ENCODE measurements around the gene MADD. TPM values are rescaled to one million over a fixed set of nuclear protein-coding genes. Genes with fewer than 3 reads are reported as not detected.

The MADD gene
- polyA plus RNA-seq, 1 donor from 2014 or later: 66.9 TPM

DNA sequence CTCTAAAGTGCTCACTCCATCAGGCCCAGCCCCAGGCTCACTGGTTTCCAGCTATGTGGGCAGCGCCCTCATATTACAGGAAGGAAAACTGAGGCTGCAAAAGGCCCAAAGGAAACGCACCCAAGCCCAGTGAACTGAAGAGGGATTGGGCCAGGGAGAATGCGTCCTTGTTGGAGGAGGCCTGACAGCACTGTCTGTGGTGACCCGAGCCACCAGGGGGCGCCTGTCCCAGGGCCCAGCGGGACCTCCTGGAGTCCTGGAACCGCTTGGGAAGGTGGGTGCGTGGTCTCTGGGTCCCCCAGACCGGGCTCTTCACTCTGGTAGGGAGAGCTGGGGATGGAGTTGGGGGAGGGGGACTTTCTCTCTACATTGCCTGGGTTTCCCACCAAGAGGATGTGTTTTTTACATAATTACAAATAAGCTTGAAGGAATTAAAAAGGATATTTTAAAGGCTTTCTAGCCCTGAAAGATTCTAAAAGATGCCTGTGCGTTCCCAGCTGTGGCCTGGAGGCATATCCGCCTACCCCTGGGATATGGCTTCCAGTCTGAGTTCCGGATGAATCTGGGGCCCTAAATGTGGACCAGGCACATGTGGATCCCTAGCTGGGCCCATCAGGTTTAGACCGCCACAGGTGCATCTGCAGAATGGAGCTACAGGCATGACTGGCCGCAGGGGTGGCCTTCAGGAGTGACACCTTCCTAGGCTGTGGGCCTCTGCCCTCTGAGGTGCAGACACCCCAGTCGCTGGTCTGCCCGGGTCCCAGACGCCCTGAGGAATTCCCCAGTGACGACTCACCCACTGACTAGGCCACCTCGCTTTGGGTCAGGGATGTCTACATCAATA, 104.2 kb downstream of the MADD start:
- Histone ChIP-seq H2AFZ (ENCODE audit: low read depth, low read length) (no peak overlapping the region), H3K27me3 (ENCODE audit: insufficient read depth, low read depth, low read length) (no peaks in the 10 kb centered on the region), H3K9ac (ENCODE audit: low read length) (no peak overlapping the region), H3K4me2 (ENCODE audit: low read length) (no peak overlapping the region), H3K9me3 (ENCODE audit: low read length) (no peaks in the 10 kb centered on the region), H3K79me2 (replicated peaks; ENCODE audit: insufficient read depth, low read length) (no peaks in the 10 kb centered on the region), H3K27ac (ENCODE audit: low read length) (no peak overlapping the region), H4K20me1 (ENCODE audit: insufficient read depth) (no peaks in the 10 kb centered on the region), H3K36me3 (ENCODE audit: insufficient read depth, low read length) (no peaks in the 10 kb centered on the region), H3F3A (ENCODE audit: insufficient read depth, low read length, poor library complexity, severe bottlenecking) (no peaks in the 10 kb centered on the region), H3K9me2 (ENCODE audit: insufficient read depth, low read length) (no peaks in the 10 kb centered on the region), H3K4me3 (ENCODE audit: low read length) (no peak overlapping the region)
- TF ChIP-seq SMC3 (conservative IDR thresholded peaks at IDR 0.05; ENCODE audit: poor library complexity) (peak; percentile 44), TAF1 (IDR thresholded peaks at IDR 0.05; ENCODE audit: low read depth) (no peak)
- TF ChIP-seq, protein P1, sequence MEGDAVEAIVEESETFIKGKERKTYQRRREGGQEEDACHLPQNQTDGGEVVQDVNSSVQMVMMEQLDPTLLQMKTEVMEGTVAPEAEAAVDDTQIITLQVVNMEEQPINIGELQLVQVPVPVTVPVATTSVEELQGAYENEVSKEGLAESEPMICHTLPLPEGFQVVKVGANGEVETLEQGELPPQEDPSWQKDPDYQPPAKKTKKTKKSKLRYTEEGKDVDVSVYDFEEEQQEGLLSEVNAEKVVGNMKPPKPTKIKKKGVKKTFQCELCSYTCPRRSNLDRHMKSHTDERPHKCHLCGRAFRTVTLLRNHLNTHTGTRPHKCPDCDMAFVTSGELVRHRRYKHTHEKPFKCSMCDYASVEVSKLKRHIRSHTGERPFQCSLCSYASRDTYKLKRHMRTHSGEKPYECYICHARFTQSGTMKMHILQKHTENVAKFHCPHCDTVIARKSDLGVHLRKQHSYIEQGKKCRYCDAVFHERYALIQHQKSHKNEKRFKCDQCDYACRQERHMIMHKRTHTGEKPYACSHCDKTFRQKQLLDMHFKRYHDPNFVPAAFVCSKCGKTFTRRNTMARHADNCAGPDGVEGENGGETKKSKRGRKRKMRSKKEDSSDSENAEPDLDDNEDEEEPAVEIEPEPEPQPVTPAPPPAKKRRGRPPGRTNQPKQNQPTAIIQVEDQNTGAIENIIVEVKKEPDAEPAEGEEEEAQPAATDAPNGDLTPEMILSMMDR (IDR thresholded peaks at IDR 0.05; ENCODE audit: poor library complexity, severe bottlenecking): peak; percentile 48

DNA sequence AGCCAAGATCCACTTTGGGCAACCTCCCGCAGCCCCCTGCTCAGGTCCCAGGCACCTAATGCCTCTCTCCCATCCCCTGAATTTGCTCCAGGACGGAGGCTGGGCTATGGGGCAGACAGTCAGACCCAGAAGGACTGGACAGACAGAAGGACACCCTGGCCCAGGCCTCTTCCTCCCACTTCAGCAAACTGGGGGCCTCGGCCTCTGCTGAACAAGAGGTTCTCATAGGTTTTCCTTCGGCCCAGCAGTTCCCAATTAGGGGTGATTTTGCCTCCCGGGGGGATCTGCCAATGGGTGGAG, 104.7 kb downstream of the MADD start:
- no peak overlapping the region for H3K4me2 ChIP-seq (ENCODE audit: low read length)
- no peaks in the 10 kb centered on the region for H3F3A ChIP-seq (ENCODE audit: insufficient read depth, low read length, poor library complexity, severe bottlenecking)
- TF ChIP-seq, protein P1 (IDR thresholded peaks at IDR 0.05; ENCODE audit: poor library complexity, severe bottlenecking): no peak
- TF ChIP-seq, protein P2, sequence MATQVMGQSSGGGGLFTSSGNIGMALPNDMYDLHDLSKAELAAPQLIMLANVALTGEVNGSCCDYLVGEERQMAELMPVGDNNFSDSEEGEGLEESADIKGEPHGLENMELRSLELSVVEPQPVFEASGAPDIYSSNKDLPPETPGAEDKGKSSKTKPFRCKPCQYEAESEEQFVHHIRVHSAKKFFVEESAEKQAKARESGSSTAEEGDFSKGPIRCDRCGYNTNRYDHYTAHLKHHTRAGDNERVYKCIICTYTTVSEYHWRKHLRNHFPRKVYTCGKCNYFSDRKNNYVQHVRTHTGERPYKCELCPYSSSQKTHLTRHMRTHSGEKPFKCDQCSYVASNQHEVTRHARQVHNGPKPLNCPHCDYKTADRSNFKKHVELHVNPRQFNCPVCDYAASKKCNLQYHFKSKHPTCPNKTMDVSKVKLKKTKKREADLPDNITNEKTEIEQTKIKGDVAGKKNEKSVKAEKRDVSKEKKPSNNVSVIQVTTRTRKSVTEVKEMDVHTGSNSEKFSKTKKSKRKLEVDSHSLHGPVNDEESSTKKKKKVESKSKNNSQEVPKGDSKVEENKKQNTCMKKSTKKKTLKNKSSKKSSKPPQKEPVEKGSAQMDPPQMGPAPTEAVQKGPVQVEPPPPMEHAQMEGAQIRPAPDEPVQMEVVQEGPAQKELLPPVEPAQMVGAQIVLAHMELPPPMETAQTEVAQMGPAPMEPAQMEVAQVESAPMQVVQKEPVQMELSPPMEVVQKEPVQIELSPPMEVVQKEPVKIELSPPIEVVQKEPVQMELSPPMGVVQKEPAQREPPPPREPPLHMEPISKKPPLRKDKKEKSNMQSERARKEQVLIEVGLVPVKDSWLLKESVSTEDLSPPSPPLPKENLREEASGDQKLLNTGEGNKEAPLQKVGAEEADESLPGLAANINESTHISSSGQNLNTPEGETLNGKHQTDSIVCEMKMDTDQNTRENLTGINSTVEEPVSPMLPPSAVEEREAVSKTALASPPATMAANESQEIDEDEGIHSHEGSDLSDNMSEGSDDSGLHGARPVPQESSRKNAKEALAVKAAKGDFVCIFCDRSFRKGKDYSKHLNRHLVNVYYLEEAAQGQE (IDR thresholded peaks at IDR 0.05; ENCODE audit: borderline replicate concordance): no peak
- TF ChIP-seq EP300 (conservative IDR thresholded peaks at IDR 0.05; ENCODE audit: poor library complexity, severe bottlenecking): no peak
- TF ChIP-seq EZH2 (IDR thresholded peaks at IDR 0.05; ENCODE audit: borderline replicate concordance, insufficient read depth, low read length, poor library complexity, severe bottlenecking): no peak
- TF ChIP-seq MXI1 (conservative IDR thresholded peaks at IDR 0.05; ENCODE audit: poor library complexity, severe bottlenecking): no peak
- TF ChIP-seq TAF1 (IDR thresholded peaks at IDR 0.05; ENCODE audit: low read depth): no peak
- no peak for TF ChIP-seq POLR2AphosphoS5 (IDR thresholded peaks at IDR 0.05)
- TF ChIP-seq SMC3 (conservative IDR thresholded peaks at IDR 0.05; ENCODE audit: poor library complexity): no peak
- no peak for TF ChIP-seq RAD21 (conservative IDR thresholded peaks at IDR 0.05)
- no peaks in the 10 kb centered on the region for H3K9me3 ChIP-seq (ENCODE audit: low read length)
- no peaks in the 10 kb centered on the region for H3K79me2 ChIP-seq (replicated peaks; ENCODE audit: insufficient read depth, low read length)
- no peak overlapping the region for H3K4me3 ChIP-seq (ENCODE audit: low read length)
- no peaks in the 10 kb centered on the region for H3K27me3 ChIP-seq (ENCODE audit: insufficient read depth, low read depth, low read length)
- H3K27ac ChIP-seq (ENCODE audit: low read length): no peak overlapping the region
- H2AFZ ChIP-seq (ENCODE audit: low read depth, low read length): no peak overlapping the region
- no peak overlapping the region for H3K9ac ChIP-seq (ENCODE audit: low read length)
- no peaks in the 10 kb centered on the region for H4K20me1 ChIP-seq (ENCODE audit: insufficient read depth)
- no peaks in the 10 kb centered on the region for H3K36me3 ChIP-seq (ENCODE audit: insufficient read depth, low read length)
- H3K9me2 ChIP-seq (ENCODE audit: insufficient read depth, low read length): no peaks in the 10 kb centered on the region
